Heart right ventricle (tissue), 16 donors: ENCODE results near the gene SENP6. TPM values are rescaled to one million over a fixed set of nuclear protein-coding genes. Genes with fewer than 3 reads are reported as not detected.

Experiments
- ATAC-seq, 8 donors: fragments of 200-7000 bp; cut with Tn5 transposase; one replicate each; pipeline ENCODE4 v1.9.1; 2020; ENCODE audit warnings: mild to moderate bottlenecking in 8 of 8, moderate library complexity in 8 of 8, moderate number of reproducible peaks in 1 of 8
- DNase-seq, 2 donors: peaks; one replicate each; pipeline ENCODE4 v3.0.0-alpha.2; 2020
- H3K27ac ChIP-seq, 10 donors: fragments of 200-600 bp; sonication (generic) in 2 of 10; one replicate each; pipeline versions ENCODE4 v1.5.0 to v1.8.0; 2020 to 2022; ENCODE audit warnings: mild to moderate bottlenecking in 3 of 10
- H3K27me3 ChIP-seq, 7 donors: fragments of 200-600 bp; one replicate each; pipeline ENCODE4 v1.8.0; 2021 to 2022; ENCODE audit warnings: mild to moderate bottlenecking in 2 of 7
- H3K36me3 ChIP-seq, 9 donors: fragments of 200-600 bp; sonication (generic) in 1 of 9; one replicate each; pipeline versions ENCODE4 v1.5.0 to v1.8.0; 2020 to 2022; ENCODE audit warnings: mild to moderate bottlenecking in 2 of 9
- H3K4me1 ChIP-seq, 9 donors: fragments of 200-600 bp; sonication (generic) in 1 of 9; one replicate each; pipeline versions ENCODE4 v1.5.0 to v1.8.0; 2020 to 2022; ENCODE audit warnings: mild to moderate bottlenecking in 4 of 9
- H3K4me3 ChIP-seq, 10 donors: fragments of 200-600 bp; sonication (generic) in 2 of 10; one replicate each; pipeline versions ENCODE4 v1.5.0 to v1.8.0; 2020 to 2022; ENCODE audit warnings: mild to moderate bottlenecking in 7 of 10, moderate library complexity in 2 of 10
- H3K9me3 ChIP-seq, 11 donors: fragments of 200-600 bp in 10 of 11; sonication (generic) in 2 of 11; one replicate each; pipeline versions ENCODE4 v1.5.0 to v1.8.0; 2013 to 2022; ENCODE audit warnings: mild to moderate bottlenecking in 2 of 11, control low read depth in 1 of 11, moderate library complexity in 1 of 11
- CTCF ChIP-seq, 9 donors: fragments of 200-600 bp; sonication (generic) in 2 of 9; IDR thresholded peaks; one replicate each; pipeline versions ENCODE4 v1.5.0 to v1.8.0; 2021 to 2022; ENCODE audit warnings: antibody characterized with exemption in 9 of 9, mild to moderate bottlenecking in 5 of 9, moderate library complexity in 1 of 9
- WGBS, 2 donors: extraction: QIAGEN DNeasy Blood & Tissue Kit; methylation state at CpG; one replicate each; pipeline ENCODE4 v1.1.7; 2013; ENCODE audit warnings: inconsistent platforms in 1 of 2; 5-methylcytosine and 5-hydroxymethylcytosine counted together
- intact Hi-C, 10 donors: fragments of 100-400 bp; cut with DNase I; formaldehyde crosslinking; loops; one replicate each; pipeline versions ENCODE4 v1.11.1 to v1.14.2; 2022
- polyA plus RNA-seq, 2 donors: library from polyadenylated mRNA; stranded (reverse); fragments of 200-250 nt; gene quantifications; one replicate each; pipeline ENCODE4 v1.2.3, GENCODE V29; 2013
- total RNA-seq, 10 donors: library from RNA; stranded (reverse); fragmentation: NEBNext Ultra II Directional in 3 of 10; extraction: Animal tissue kit (Norgen Biotek cat#: 25700) in 3 of 10; gene quantifications; one replicate each; pipeline versions ENCODE4 v1.2.1 to v1.2.4, GENCODE V29; 2021 to 2023
- donor health status: Arrhythmogenic right ventricular cardiomyopathy.
- donor health status: ischemic (EF 13 %, LVEDD 7.1; RV severe dilation, severe dysfunction).
- donor health status: healthy with polysubstance abuse.
- donor health status: DM: no; HTN: yes; CAD: no.
- donor health status: DM: no; HTN: no; CAD: no.
- donor health status: ischemic (EF 25% LVEDD 6.9; RV normal size, moderate dysfunction).
- donor health status: ischemic (EF 25% LVEDD 5.7; RV mildly dilated, moderate dysfunction).
- donor health status: healthy.
- donor health status: DM: yes; HTN: yes; CAD: no.
- donor health status: Ischemic cardiomyopathy.
- donor health status: ischemic (EF 35%, LVEDD 5.7; RV mildly dilated, moderate dysfunction).
- donor health status: nonischemic (EF 11% LVEDD 7.7; RV severe dilation, severe dysfunction).
- donor health status: DM: yes; HTN: yes; CAD: no.
- donor health status: PGD.
- donor health status: ischemic (EF 29% LVEDD 5.4; RV normal size, mild dysfunction).
- donor health status: nonischemic (EF 23%, LVEDD 6.1; RV moderate dilation, normal function).

SENP6 gene
- total and polyA plus RNA-seq, 12 donors = 14.1 to 72.5 (median 62.2) TPM

DNA sequence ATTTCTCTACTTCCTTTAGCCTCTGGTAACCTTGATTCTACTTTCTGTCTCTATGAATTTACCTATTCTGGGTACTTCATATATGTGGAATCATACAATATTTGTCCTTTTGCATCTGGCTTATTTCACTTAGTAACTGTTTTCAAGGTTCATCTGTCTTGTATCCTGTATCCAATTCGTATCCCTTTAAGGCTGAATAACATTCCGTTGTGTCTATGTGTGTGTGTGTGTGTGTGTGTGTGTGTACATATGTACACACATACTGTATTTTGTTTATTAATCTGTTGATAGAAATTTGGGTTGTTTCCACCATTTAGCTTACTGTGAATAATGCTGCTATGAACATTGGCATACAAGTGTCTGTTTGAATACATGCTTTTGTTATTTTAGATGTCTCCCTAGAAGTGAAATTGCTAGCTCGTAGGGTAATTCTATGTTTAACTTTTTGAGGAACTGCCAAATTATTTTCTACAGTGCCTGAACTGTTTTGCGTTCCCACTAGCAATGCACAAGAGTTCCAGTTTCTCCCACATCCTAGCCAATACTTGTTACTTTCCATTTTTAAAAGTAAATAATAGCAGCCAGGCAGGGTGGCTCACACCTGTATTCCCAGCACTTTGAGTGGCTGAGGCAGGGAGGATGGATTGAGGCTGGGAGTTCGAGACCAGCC lies 17.7 kb downstream of the SENP6 start:
- ATAC-seq (peak in 7 of 8 donors; percentile 48 to 80 (median 66)), DNase-seq (no peak)
- intact Hi-C loops = no loop called here
- H3K36me3 ChIP-seq = peaks cover 0 to 26% (median 0%) of the 10 kb centered on the region in 9 donors
- peak overlapping the region in 9 of 10 donors; percentile 15 to 74 (median 58) for H3K27ac ChIP-seq
- 31 to 33% methylated on average over 5 of the region's 5 CpGs for WGBS, 2 donors
- H3K9me3 ChIP-seq = peaks cover 0 to 12% (median 4%) of the 10 kb centered on the region in 11 donors
- H3K27me3 ChIP-seq = no peaks in the 10 kb centered on the region
- peak overlapping the region in 1 of 10 donors; percentile 7 for H3K4me3 ChIP-seq
- TF ChIP-seq CTCF (IDR thresholded peaks at IDR 0.05) = no peak
- peaks cover 0 to 81% (median 60%) of the 10 kb centered on the region in 9 donors for H3K4me1 ChIP-seq

GRCh38 chr6:75620381-75621304 lies 19.0 kb downstream of the SENP6 start:
- DNase-seq = no peak
- H3K4me3 ChIP-seq = no peak overlapping the region
- intact Hi-C loops = no loop called here
- no peaks in the 10 kb centered on the region for H3K27me3 ChIP-seq
- H3K4me1 ChIP-seq = peaks cover 0 to 69% (median 47%) of the 10 kb centered on the region in 9 donors
- peaks cover 0 to 39% (median 6%) of the 10 kb centered on the region in 9 donors for H3K36me3 ChIP-seq
- H3K9me3 ChIP-seq = peaks cover 0 to 12% (median 4%) of the 10 kb centered on the region in 11 donors
- WGBS, 2 donors = 60 to 63% methylated on average over 7 of the region's 7 CpGs
- peak in 6 of 8 donors; percentile 9 to 59 (median 35) for ATAC-seq
- no peak for TF ChIP-seq CTCF (IDR thresholded peaks at IDR 0.05)
- peak overlapping the region in 8 of 10 donors; percentile 15 to 74 (median 58) for H3K27ac ChIP-seq

- Histone ChIP-seq H3K9me3 (peaks cover 0 to 12% (median 4%) of the 10 kb centered on the region in 11 donors), H3K4me3 (no peak overlapping the region), H3K27me3 (no peaks in the 10 kb centered on the region), H3K4me1 (peaks cover 0 to 66% (median 39%) of the 10 kb centered on the region in 9 donors), H3K36me3 (peaks cover 0 to 44% (median 6%) of the 10 kb centered on the region in 9 donors), H3K27ac (peak overlapping the region in 1 of 10 donors; percentile 4)
- no peak for TF ChIP-seq CTCF (IDR thresholded peaks at IDR 0.05)
- ATAC-seq = no peak
- no peak for DNase-seq
- intact Hi-C loops = no loop called here
These were observed 20.2 kb downstream of the SENP6 start for GRCh38 chr6:75621846-75622245.

DNA sequence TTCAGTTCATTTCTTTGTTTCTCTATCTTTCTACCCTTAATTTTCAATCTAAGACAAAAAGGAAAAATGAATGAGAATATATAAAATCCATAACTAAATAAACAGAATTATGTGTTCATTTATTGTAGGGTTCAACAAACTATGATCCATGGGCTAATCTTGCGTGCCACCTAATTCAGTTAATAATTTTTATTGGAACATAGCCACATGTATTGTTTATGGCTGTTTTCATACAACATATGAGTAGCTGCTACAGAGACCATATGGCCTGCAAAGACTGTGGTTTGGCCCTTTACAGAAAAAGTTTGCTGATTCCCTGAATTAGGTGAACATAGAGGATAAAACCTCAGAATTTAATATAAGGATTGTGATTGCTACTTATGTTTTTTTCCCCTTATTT lies 21.8 kb downstream of the SENP6 start:
- Histone ChIP-seq H3K27ac (no peak overlapping the region), H3K4me1 (peaks cover 0 to 57% (median 37%) of the 10 kb centered on the region in 9 donors), H3K27me3 (no peaks in the 10 kb centered on the region), H3K4me3 (no peak overlapping the region), H3K9me3 (peaks cover 0 to 6% (median under 1%) of the 10 kb centered on the region in 11 donors), H3K36me3 (peaks cover 0 to 61% (median 12%) of the 10 kb centered on the region in 9 donors)
- intact Hi-C loops = no loop called here
- no peak for DNase-seq
- no peak for ATAC-seq
- no peak for TF ChIP-seq CTCF (IDR thresholded peaks at IDR 0.05)
- 93 to 96% methylated on average over 1 of the region's 1 CpG for WGBS, 2 donors
